Measurements from ENCODE around the gene GLP1R.

- TF ChIP-seq CTCF (IDR thresholded peaks at IDR 0.05) = no peak
- no peak for TF ChIP-seq POLR2A (IDR thresholded peaks at IDR 0.05)
Observed at GRCh38 chr6:39051399-39052122, 3.0 kb downstream of the GLP1R start.

Measured in Peyer's patch (tissue), 4 donors.